Neural cell (in vitro differentiated cells): ENCODE data around the gene ETV6. TPM values are rescaled to one million over a fixed set of nuclear protein-coding genes. Genes with fewer than 3 reads are reported as not detected.

Source experiments
- H2AFZ ChIP-seq: fragments of 200-600, 300-800 bp; sonication (generic), shearing (Covaris generic); 2 replicates; pipeline ENCODE4 v1.6.0; 2014; ENCODE audit warnings: low read depth, mild to moderate bottlenecking, antibody characterized with exemption, low read length, moderate library complexity
- H3F3A ChIP-seq: fragments of 200-600 bp; shearing (Covaris generic); 2 replicates; pipeline ENCODE4 v1.6.1; 2016; ENCODE audit warnings: mild to moderate bottlenecking, moderate library complexity, mixed read lengths, antibody characterized with exemption, low read length; ENCODE audit not compliant: insufficient read depth, poor library complexity, severe bottlenecking
- H3K27ac ChIP-seq: fragments of 200-600, 300-800 bp; sonication (generic), shearing (Covaris generic); 2 replicates; pipeline ENCODE4 v1.5.1; 2014; ENCODE audit warnings: mild to moderate bottlenecking, low read length, moderate library complexity
- H3K27me3 ChIP-seq: fragments of 300-800, 200-600 bp; sonication (generic), shearing (Covaris generic); 2 replicates; pipeline ENCODE4 v1.6.0; 2014; ENCODE audit warnings: mild to moderate bottlenecking, low read depth, low read length, moderate library complexity; ENCODE audit not compliant: insufficient read depth
- H3K36me3 ChIP-seq: fragments of 300-800, 200-600 bp; sonication (generic), shearing (Covaris generic); 2 replicates; pipeline ENCODE4 v1.5.1; 2014; ENCODE audit warnings: mild to moderate bottlenecking, antibody characterized with exemption, low read length, moderate library complexity; ENCODE audit not compliant: insufficient read depth
- H3K4me2 ChIP-seq: fragments of 300-800, 200-600 bp; sonication (generic), shearing (Covaris generic); 2 replicates; pipeline ENCODE4 v1.6.0; 2014; ENCODE audit warnings: mild to moderate bottlenecking, low read length
- H3K4me3 ChIP-seq: fragments of 300-800, 200-600 bp; sonication (generic), shearing (Covaris generic); 2 replicates; pipeline ENCODE4 v1.5.1; 2014; ENCODE audit warnings: mild to moderate bottlenecking, low read length, moderate library complexity
- H3K79me2 ChIP-seq: fragments of 200-600 bp; shearing (Covaris generic); replicated peaks from 2 replicates; pipeline ENCODE4 v1.6.0; 2014; ENCODE audit warnings: mild to moderate bottlenecking, low read length, moderate library complexity; ENCODE audit not compliant: insufficient read depth
- H3K9ac ChIP-seq: fragments of 300-800, 200-600 bp; sonication (generic), shearing (Covaris generic); 2 replicates; pipeline ENCODE4 v1.6.1; 2016; ENCODE audit warnings: mild to moderate bottlenecking, low read length, mixed read lengths
- H3K9me2 ChIP-seq: fragments of 200-600 bp; shearing (Covaris generic); 2 replicates; pipeline ENCODE4 v1.6.1; 2016; ENCODE audit warnings: mild to moderate bottlenecking, low read length, mixed read lengths; ENCODE audit not compliant: insufficient read depth
- H3K9me3 ChIP-seq: fragments of 200-600, 300-800 bp; sonication (generic), shearing (Covaris generic); 2 replicates; pipeline ENCODE4 v1.6.1; 2016; ENCODE audit warnings: mild to moderate bottlenecking, mixed run types, low read length, moderate library complexity, mixed read lengths
- H4K20me1 ChIP-seq: fragments of 200-600 bp; shearing (Covaris generic); 2 replicates; pipeline ENCODE4 v1.6.1; 2016; ENCODE audit warnings: mild to moderate bottlenecking, mixed run types; ENCODE audit not compliant: insufficient read depth
- CTCF ChIP-seq: fragments of 450-650 bp; IDR thresholded peaks from 2 replicates; pipeline ENCODE4 v1.5.1; 2014; ENCODE audit warnings: antibody characterized with exemption, mild to moderate bottlenecking, moderate library complexity; ENCODE audit not compliant: poor library complexity, severe bottlenecking
- EP300 ChIP-seq: fragments of 450-650 bp; conservative IDR thresholded peaks from 2 replicates; pipeline ENCODE4 v1.6.1; 2014; ENCODE audit warnings: antibody characterized with exemption, mild to moderate bottlenecking, moderate library complexity; ENCODE audit not compliant: poor library complexity, severe bottlenecking
- EZH2 ChIP-seq: fragments of 200-600, 300-800 bp; shearing (Covaris generic), sonication (generic); IDR thresholded peaks from 2 replicates; pipeline ENCODE4 v1.6.1; 2014; ENCODE audit warnings: antibody characterized with exemption, low read length, borderline replicate concordance, mild to moderate bottlenecking; ENCODE audit not compliant: insufficient read depth, poor library complexity, severe bottlenecking
- MXI1 ChIP-seq: fragments of 450-650 bp; conservative IDR thresholded peaks from 2 replicates; pipeline ENCODE4 v1.6.1; 2014; ENCODE audit warnings: antibody characterized with exemption, mild to moderate bottlenecking; ENCODE audit not compliant: poor library complexity, severe bottlenecking
- POLR2AphosphoS5 ChIP-seq: IDR thresholded peaks from 2 replicates; pipeline ENCODE4 v1.6.1; 2012
- RAD21 ChIP-seq: fragments of 450-650 bp; conservative IDR thresholded peaks from 2 replicates; pipeline ENCODE4 v1.6.1; 2014; ENCODE audit warnings: antibody characterized with exemption, mild to moderate bottlenecking, moderate library complexity
- REST ChIP-seq: IDR thresholded peaks from 2 replicates; pipeline ENCODE4 v1.6.1; 2012; ENCODE audit warnings: borderline replicate concordance
- SMC3 ChIP-seq: fragments of 450-650 bp; conservative IDR thresholded peaks from 2 replicates; pipeline ENCODE4 v1.6.1; 2014; ENCODE audit warnings: antibody characterized with exemption, mild to moderate bottlenecking, moderate library complexity; ENCODE audit not compliant: poor library complexity
- TAF1 ChIP-seq: IDR thresholded peaks from 2 replicates; pipeline ENCODE4 v1.6.1; 2012; ENCODE audit warnings: low read depth
- polyA plus RNA-seq: library from polyadenylated mRNA; depleted of rRNA; stranded (reverse); fragments of >200 nt; gene quantifications from 2 replicates; pipeline ENCODE4 v1.2.3, GENCODE V29; 2014

ETV6 gene
- polyA plus RNA-seq, 1 donor from 2014 or later: 1.6 TPM

GRCh38 chr12:11677093-11677492 is 27.6 kb downstream of the ETV6 start:
- Histone ChIP-seq H3K27ac (no peak overlapping the region), H4K20me1 (no peaks in the 10 kb centered on the region), H3K27me3 (no peaks in the 10 kb centered on the region), H3F3A (no peaks in the 10 kb centered on the region), H2AFZ (no peak overlapping the region), H3K4me3 (no peak overlapping the region), H3K4me2 (no peak overlapping the region), H3K79me2 (no peaks in the 10 kb centered on the region), H3K36me3 (no peaks in the 10 kb centered on the region), H3K9ac (no peak overlapping the region), H3K9me2 (no peaks in the 10 kb centered on the region), H3K9me3 (no peaks in the 10 kb centered on the region)
- TF ChIP-seq EZH2 (no peak), POLR2AphosphoS5 (no peak), EP300 (no peak), REST (no peak), SMC3 (no peak), CTCF (no peak), TAF1 (no peak), MXI1 (no peak), RAD21 (no peak)

GRCh38 chr12:11677752-11678151 is 28.3 kb downstream of the ETV6 start:
- H3K4me3 ChIP-seq: no peak overlapping the region
- no peaks in the 10 kb centered on the region for H3K9me3 ChIP-seq
- no peaks in the 10 kb centered on the region for H3K79me2 ChIP-seq
- TF ChIP-seq REST (no peak), EP300 (no peak), RAD21 (no peak), POLR2AphosphoS5 (no peak), SMC3 (no peak), CTCF (no peak), TAF1 (no peak), EZH2 (no peak), MXI1 (no peak)
- no peaks in the 10 kb centered on the region for H3F3A ChIP-seq
- H3K27me3 ChIP-seq: no peaks in the 10 kb centered on the region
- no peaks in the 10 kb centered on the region for H3K36me3 ChIP-seq
- no peaks in the 10 kb centered on the region for H4K20me1 ChIP-seq
- no peak overlapping the region for H3K9ac ChIP-seq
- no peaks in the 10 kb centered on the region for H3K9me2 ChIP-seq
- H3K27ac ChIP-seq: no peak overlapping the region
- no peak overlapping the region for H3K4me2 ChIP-seq
- H2AFZ ChIP-seq: no peak overlapping the region
